GM21360 (cell line): ENCODE data around the gene PIEZO2.
"Not testable (repeated sequence)": the region's sequence is repeated elsewhere in the genome, so short reads cannot be mapped to it uniquely, and the experiment has no call there.

Experiments used
- ATAC-seq: cut with Tn5 transposase; IDR thresholded peaks from one replicate; pipeline ENCODE4 v1.9.1; 2021; ENCODE audit warnings: mild to moderate bottlenecking, moderate library complexity; ENCODE audit not compliant: unreplicated experiment

Gene PIEZO2

DNA sequence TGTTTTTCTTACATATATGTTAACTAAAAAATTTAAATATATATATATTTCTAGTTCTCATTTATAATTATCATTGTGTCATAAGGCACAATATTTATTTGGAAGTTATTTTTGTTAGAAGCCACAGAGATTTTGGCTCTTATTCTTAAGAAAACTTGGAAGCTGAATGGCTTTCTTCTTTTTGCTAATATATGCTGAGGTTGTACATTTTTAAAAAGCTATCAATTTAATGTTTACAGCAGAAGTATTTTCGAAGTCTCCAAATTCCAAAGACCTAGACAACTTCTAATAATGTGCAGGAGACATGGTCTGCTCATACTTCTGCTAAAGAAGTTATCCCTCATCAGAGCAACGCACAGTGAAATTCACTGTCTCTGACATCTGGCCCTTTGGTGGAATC lies 3.7 kb upstream of the PIEZO2 start:
- no peak for ATAC-seq

GRCh38 chr18:11150271-11150615 lies 874 bp upstream of the PIEZO2 start:
- no peak for ATAC-seq

DNA sequence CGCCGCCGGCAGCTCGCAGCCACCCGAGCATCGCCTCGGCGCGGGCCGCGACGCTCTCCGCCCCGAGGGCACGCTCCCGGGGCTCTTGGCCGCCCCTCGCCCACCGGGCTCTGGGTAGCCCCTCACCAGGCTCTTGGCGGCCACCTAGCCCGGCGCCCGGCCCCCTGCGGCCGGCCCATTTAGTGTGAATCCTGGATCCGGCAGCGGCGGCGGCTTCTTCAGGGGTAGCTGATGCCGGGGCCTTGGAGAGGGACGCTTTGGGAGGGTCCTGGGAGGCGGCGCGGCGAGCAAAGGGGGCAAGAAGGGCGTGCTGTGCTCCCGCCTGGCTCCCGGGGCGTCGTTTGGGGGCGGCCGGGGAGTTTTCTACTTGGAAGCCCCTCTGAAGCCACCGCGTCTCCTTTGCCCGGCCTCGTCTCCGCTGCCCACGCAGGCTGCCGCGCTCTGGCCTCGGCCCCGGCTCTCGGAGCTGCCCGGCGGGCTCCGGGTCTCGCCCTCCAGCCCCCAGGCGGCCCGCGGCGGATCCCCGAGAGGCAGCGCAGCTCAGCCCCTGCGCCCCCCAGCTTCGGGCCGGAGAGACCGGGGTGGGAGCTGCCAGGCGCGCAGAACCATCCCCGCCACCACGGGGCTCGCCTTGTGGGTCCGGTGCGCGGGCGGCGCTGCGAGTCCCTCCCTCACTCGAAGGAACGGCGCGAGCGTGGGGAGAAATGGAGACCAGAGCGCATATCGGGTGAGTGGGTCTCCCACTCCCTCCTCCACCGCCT lies 509 bp downstream of the PIEZO2 start:
- peak; percentile 3 for ATAC-seq

DNA sequence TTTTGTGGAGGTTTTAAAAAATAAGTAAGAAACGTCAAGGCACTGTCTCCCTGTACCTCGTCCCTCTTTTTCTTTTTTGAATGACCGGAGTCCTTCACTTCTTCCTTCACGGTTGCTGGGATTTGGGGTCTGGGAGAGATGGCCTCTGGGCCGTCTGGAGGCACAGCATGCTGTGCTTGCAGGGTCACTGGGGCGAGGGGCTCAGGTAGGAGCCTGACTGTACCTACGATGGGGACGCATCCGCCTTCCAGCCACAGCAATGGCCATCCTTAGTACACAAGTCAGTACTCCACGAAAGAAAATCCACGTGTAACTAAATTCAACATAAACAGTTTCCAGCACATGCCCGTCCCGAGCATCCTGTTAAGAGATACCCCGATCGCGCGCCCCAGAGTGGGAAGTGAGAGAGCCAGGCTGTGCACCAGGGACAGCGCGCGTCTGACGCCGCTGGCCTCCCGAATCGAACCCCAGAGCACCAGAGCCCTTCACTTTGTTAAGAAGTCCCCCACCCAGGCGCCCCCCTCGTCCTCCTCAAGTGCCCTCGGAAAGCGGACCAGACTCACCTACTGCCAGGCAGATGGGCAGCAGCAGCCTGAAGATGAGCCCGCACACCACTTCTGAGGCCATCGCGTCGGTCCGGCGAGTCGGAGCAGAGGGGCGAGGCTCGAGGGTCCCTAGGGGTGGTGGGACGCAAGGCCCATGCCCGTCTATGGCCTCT lies 1.2 kb downstream of the PIEZO2 start:
- no peak for ATAC-seq

GRCh38 chr18:11147371-11147951 lies 1.9 kb downstream of the PIEZO2 start:
- ATAC-seq, result no peak

GRCh38 chr18:11146947-11147345 lies 2.4 kb downstream of the PIEZO2 start:
- no peak for ATAC-seq

DNA sequence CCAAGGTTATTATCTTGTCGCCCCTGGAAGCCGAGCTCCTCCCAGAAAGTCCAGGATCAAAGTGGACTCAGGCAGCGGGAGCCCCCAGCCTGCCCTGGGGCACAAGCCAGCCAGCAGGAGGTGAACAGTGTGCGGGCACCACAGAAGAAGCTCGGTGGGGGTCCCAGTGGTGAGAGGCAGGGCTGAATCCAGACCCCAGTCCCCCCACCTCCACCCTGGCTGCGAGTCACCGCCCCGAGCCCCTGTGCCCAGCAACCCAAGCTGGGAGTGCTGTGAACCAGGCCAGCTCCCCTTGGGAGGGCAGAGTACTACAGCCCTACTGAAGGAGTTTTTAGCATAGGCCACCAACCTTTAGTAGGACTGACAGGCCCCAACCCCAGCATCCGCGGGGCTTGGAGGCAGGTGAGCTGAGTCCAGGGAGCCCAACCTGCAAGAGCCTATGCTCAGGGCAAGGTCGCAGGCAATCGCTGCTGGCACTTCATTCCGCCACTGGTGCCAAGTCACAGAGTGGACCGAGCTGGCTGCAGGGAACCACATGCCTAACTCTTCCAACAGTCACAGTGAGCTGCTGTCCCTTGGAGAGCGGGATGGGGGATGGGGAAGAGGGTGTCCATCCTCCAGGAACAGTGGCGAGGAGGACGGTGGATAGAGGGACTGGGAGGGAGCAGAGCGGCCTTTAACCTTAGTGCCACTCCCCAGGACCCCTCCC lies 3.0 kb downstream of the PIEZO2 start:
- no peak for ATAC-seq

GRCh38 chr18:11145413-11146191 lies 3.8 kb downstream of the PIEZO2 start:
- ATAC-seq, result no peak

DNA sequence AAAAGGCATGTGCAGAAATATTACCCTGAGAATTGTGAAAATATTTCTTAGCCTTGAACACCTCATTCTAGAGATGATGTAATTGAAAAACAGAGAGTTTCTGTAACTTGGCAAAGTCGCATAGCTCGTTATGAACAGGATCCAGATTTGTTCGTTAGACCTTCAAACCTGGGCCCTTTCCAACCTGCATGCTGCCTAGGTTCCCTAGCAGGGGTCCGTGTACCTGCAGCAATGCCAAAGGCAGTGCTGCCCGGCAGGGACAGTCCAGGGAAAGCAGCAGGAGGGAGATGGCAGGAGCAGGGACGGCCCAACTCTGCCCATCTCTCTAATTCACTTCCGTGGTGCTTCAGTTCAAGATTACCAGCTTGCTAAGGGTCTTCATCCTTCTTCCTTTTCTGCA lies 12.0 kb downstream of the PIEZO2 start:
- ATAC-seq, result no peak

- ATAC-seq, result no peak
Observed at GRCh38 chr18:11136241-11136640, 13.1 kb downstream of the PIEZO2 start.

GRCh38 chr18:11134940-11135339 lies 14.4 kb downstream of the PIEZO2 start:
- no peak for ATAC-seq

GRCh38 chr18:11129059-11129458 lies 20.3 kb downstream of the PIEZO2 start:
- not testable (repeated sequence) for ATAC-seq

- ATAC-seq, result no peak
Observed at GRCh38 chr18:11125492-11126315, 23.7 kb downstream of the PIEZO2 start.

GRCh38 chr18:11124054-11124453 lies 25.3 kb downstream of the PIEZO2 start:
- ATAC-seq, result no peak

DNA sequence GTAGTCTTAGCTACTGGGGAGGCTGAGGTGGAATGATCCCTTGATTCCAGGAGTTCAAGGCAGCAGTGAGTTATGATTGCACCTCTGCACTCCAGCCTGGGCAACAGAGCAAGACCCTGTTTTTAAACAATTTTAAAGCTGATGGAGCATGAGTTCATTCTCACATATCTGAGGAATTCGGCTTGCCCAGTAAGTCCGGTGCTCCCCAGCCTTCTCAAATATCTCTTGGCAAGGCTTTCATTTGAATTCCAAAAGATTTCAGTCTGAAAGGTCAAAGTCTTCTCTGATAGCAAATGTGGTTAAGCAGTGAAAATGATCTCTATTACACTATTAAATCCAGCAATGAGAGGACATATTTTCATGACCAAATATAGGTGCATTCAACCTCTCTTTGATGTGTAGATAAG lies 27.9 kb downstream of the PIEZO2 start:
- no peak for ATAC-seq

DNA sequence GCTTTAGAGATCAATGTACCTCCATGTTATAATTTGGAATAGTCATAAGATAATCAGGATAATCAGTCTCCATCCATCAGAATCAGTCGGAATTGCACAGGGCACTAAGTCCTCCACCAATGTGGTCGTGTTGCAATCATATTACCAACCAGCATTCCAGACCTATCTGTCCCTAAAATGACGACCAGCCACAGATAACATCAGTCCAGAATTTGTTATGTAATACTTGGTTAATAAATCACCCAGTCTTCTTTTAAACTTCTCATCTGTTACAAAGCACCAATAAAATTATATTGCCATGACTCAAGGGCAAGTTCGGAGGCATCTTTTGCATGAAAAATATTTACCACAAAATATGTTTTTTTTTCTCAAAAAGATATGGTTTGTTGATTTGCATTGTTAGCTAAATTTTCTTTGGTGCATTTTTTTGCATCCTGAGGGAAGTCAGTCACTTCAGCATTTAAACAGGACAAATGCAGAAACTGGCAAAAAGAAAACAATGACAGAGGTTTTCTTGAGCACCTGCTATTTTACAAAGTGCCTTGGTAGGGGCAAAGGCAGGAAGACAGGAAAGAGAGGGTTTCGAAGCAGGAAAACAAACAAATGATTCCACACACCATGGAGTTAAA lies 29.3 kb downstream of the PIEZO2 start:
- ATAC-seq, result no peak

DNA sequence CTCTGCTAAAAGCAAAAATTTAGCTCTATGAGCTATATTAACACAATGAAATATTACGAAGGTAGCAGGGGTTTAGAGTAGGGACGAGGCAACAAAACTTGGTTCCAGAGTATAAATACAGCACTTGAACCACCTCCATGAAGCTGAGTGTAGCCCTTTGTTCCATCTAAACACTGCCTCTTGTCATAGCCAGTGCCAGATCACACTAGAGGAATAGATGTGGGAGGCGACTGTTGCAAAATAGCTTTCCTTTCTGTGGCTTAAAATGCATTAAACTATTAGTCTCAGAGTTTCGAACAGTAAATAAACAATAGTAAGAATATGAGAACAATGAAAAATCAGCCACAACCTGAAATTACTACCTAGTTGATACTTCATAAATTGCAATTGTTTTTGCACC lies 29.8 kb downstream of the PIEZO2 start:
- no peak for ATAC-seq

DNA sequence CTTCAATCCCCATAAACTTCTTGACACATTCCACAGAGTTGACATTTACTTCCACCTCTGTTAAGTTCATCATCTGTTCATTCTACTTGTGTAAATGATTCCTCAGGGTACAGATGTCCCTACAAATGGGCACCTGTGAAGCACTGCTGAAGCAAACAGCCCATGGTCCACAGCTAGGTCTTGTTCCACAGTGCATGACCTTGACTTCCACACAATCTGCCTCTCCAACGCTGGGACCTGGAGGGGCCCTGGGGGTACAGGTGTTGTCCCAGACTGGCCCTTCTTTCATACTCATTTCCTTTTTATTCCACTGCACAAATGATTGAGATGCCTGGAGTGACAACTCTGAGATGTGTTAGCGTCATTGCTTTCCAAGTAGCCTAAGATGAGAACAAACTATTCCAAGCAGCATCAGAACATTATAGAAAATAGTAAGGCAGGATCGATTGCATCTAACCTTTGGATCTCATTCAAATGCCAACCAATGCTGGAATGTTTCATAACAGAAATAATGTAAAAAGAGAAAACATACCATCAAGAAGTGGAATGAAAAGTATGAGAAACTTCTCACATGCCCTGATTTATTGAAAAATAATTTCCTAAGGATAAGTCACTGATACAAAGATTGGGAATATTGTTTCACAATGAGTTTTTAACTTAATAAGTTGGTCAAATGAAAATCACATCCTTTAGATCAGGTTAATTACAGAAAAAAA lies 31.2 kb downstream of the PIEZO2 start:
- ATAC-seq, result no peak

GRCh38 chr18:11115276-11115675 lies 34.1 kb downstream of the PIEZO2 start:
- ATAC-seq, result no peak
